B cell (primary cell): ENCODE measurements around the gene SLC9A9.

Experiments used
- CTCF ChIP-seq: fragments of 200-600 bp; IDR thresholded peaks from one replicate; pipeline ENCODE4 v1.8.0; 2022; ENCODE audit warnings: antibody characterized with exemption, mild to moderate bottlenecking
- EZH2 ChIP-seq: IDR thresholded peaks from 2 replicates; pipeline ENCODE4 v1.6.1; 2012; ENCODE audit warnings: borderline replicate concordance, low read depth, mild to moderate bottlenecking, moderate library complexity, low read length; ENCODE audit not compliant: insufficient read depth, poor library complexity, severe bottlenecking

GRCh38 chr3:143507735-143508580, 340.3 kb downstream of the SLC9A9 start:
- no peak for TF ChIP-seq CTCF
- TF ChIP-seq EZH2: no peak
